PC-3 (cell line): ENCODE measurements around the gene LOX. TPM values are rescaled to one million over a fixed set of nuclear protein-coding genes. Genes with fewer than 3 reads are reported as not detected.

Source experiments
- ATAC-seq: fragments of 200-7000 bp; cut with Tn5 transposase; 2 replicates; pipeline ENCODE4 v1.9.1; 2020; ENCODE audit warnings: mild to moderate bottlenecking, moderate library complexity
- BruUV-seq: library from RNA; stranded (reverse); fragments of 400-500 nt; replicated peaks from 2 replicates; lab custom pipeline; 2021; lab: Mats Ljungman, UMichigan
- CTCF ChIA-PET: fragments of 300-600 bp; sonication (Branson Sonifier 250); formaldehyde crosslinking; loops from one replicate; lab custom pipeline; 2022; ENCODE audit warnings: antibody characterized with exemption; lab: Charles Lee
- POLR2A ChIA-PET: fragments of 300-600 bp; sonication (Branson Sonifier 250); formaldehyde crosslinking; loops from one replicate; lab custom pipeline; 2022; ENCODE audit warnings: antibody characterized with exemption; ENCODE audit not compliant: unreplicated experiment; lab: Charles Lee
- DNase-seq: peaks from one replicate; pipeline ENCODE4 v3.0.0-alpha.2; 2015
- H2AFZ ChIP-seq: fragments of 300-600 bp; sonication (generic); 2 replicates; pipeline ENCODE4 v1.6.0; 2016; ENCODE audit warnings: antibody characterized with exemption, low read length
- H3F3A ChIP-seq: fragments of 300-600 bp; sonication (generic); one replicate; pipeline ENCODE4 v1.6.0; 2017; ENCODE audit warnings: antibody characterized with exemption, low read length, control low read depth, mild to moderate bottlenecking; ENCODE audit not compliant: unreplicated experiment
- H3K27ac ChIP-seq: fragments of 300-600 bp; sonication (generic); 2 replicates; pipeline ENCODE4 v1.5.1; 2016; ENCODE audit warnings: mild to moderate bottlenecking, low read length
- H3K27me3 ChIP-seq: fragments of 300-600 bp; sonication (generic); 2 replicates; pipeline ENCODE4 v1.6.1; 2016; ENCODE audit warnings: low read length, mixed read lengths
- H3K36me3 ChIP-seq: fragments of 300-600 bp; sonication (generic); 2 replicates; pipeline ENCODE4 v1.6.1; 2016; ENCODE audit warnings: low read depth, mixed run types, low read length, mixed read lengths
- H3K4me1 ChIP-seq: fragments of 300-600 bp; sonication (generic); 2 replicates; pipeline ENCODE4 v1.5.1; 2016; ENCODE audit warnings: low read length; ENCODE audit not compliant: insufficient read depth
- H3K4me2 ChIP-seq: fragments of 300-600 bp; sonication (generic); 2 replicates; pipeline ENCODE4 v1.6.0; 2016; ENCODE audit warnings: low read length
- H3K4me3 ChIP-seq: fragments of 300-600 bp; sonication (generic); 2 replicates; pipeline ENCODE4 v1.5.1; 2016; ENCODE audit warnings: mild to moderate bottlenecking, low read length, mixed read lengths
- H3K79me2 ChIP-seq: fragments of 300-600 bp; sonication (generic); 2 replicates; pipeline ENCODE4 v1.6.1; 2017; ENCODE audit warnings: low read length, mixed read lengths
- H3K9ac ChIP-seq: fragments of 300-600 bp; sonication (generic); 2 replicates; pipeline ENCODE4 v1.6.0; 2016; ENCODE audit warnings: mild to moderate bottlenecking, low read length
- H3K9me2 ChIP-seq: fragments of 300-600 bp; sonication (generic); replicated peaks from 2 replicates; pipeline ENCODE4 v1.6.1; 2016; ENCODE audit warnings: mixed run types, low read length, mixed read lengths
- H3K9me3 ChIP-seq: fragments of 300-600 bp; sonication (generic); 2 replicates; pipeline ENCODE4 v1.6.1; 2016; ENCODE audit warnings: low read length, mixed read lengths
- H4K20me1 ChIP-seq: fragments of 300-600 bp; sonication (generic); 2 replicates; pipeline ENCODE4 v1.6.1; 2016; ENCODE audit warnings: low read length, mixed read lengths
- EZH2 ChIP-seq: fragments of 300-600 bp; sonication (generic); IDR thresholded peaks from one replicate; pipeline ENCODE4 v1.6.1; 2017; ENCODE audit warnings: antibody characterized with exemption, mild to moderate bottlenecking, low read length; ENCODE audit not compliant: unreplicated experiment
- EZH2phosphoT487 ChIP-seq: fragments of 300-600 bp; sonication (generic); IDR thresholded peaks from 2 replicates; pipeline ENCODE4 v1.6.1; 2018; ENCODE audit warnings: mild to moderate bottlenecking, antibody characterized with exemption, low read length, borderline replicate concordance
- intact Hi-C: fragments of 100-400 bp; cut with micrococcal nuclease; formaldehyde crosslinking; loops from 2 replicates; pipeline ENCODE4 v1.9.0; 2023
- total RNA-seq: library from RNA; depleted of rRNA; stranded (reverse); fragments of >200 nt; gene quantifications from 2 replicates; pipeline ENCODE4 v1.2.3, GENCODE V29; 2014
- TF ChIP-seq, protein P1 (sequence below): fragments of 300-600 bp; sonication (generic); conservative IDR thresholded peaks from 2 replicates; pipeline ENCODE4 v1.5.1; 2017; ENCODE audit warnings: antibody characterized with exemption, low read depth, mild to moderate bottlenecking, low read length

LOX gene
- total RNA-seq, 1 experiment from 2014 or later: 0.18 TPM

DNA sequence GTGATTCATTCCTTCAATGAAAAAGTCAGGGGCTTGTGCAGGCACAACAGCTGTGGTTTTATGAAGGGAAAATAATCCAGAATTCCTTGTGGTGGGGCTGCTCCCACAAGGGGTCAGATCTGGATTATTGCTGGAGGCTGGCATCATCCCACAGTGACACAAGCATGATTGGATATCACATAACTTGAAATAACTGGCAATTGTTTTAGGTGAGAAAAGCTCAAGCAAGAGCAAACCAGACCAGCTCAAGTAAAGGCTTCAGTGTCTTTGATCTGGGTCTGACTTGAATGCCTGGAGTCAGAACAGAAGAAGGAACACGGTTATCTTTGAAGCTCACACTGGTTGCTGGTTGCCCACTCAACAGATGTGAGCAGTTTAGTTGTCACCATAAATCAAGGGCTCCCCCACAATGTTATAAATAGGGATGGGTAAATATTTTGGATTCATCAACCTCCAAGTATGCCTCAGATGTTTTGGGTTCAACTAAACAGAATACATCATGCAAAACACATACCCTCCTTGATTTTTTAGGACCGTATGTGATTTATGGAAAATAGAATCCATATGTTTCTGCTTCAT is 48.2 kb upstream of the LOX start:
- DNase-seq: no peak
- intact Hi-C loops: no loop called here
- Histone ChIP-seq H3K9ac (no peak overlapping the region), H3K4me2 (no peak overlapping the region), H2AFZ (no peak overlapping the region), H3K27me3 (no peaks in the 10 kb centered on the region), H3K36me3 (no peaks in the 10 kb centered on the region), H4K20me1 (no peaks in the 10 kb centered on the region), H3K79me2 (no peaks in the 10 kb centered on the region), H3K27ac (no peak overlapping the region), H3F3A (no peaks in the 10 kb centered on the region), H3K4me1 (peaks cover 11% of the 10 kb centered on the region), H3K9me3 (no peaks in the 10 kb centered on the region), H3K9me2 (no peaks in the 10 kb centered on the region), H3K4me3 (no peak overlapping the region)
- POLR2A ChIA-PET: no interaction called here
- no peak for ATAC-seq
- CTCF ChIA-PET: no interaction called here
- BruUV-seq: no TSS peak
- TF ChIP-seq, protein P1, sequence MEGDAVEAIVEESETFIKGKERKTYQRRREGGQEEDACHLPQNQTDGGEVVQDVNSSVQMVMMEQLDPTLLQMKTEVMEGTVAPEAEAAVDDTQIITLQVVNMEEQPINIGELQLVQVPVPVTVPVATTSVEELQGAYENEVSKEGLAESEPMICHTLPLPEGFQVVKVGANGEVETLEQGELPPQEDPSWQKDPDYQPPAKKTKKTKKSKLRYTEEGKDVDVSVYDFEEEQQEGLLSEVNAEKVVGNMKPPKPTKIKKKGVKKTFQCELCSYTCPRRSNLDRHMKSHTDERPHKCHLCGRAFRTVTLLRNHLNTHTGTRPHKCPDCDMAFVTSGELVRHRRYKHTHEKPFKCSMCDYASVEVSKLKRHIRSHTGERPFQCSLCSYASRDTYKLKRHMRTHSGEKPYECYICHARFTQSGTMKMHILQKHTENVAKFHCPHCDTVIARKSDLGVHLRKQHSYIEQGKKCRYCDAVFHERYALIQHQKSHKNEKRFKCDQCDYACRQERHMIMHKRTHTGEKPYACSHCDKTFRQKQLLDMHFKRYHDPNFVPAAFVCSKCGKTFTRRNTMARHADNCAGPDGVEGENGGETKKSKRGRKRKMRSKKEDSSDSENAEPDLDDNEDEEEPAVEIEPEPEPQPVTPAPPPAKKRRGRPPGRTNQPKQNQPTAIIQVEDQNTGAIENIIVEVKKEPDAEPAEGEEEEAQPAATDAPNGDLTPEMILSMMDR: no peak
- TF ChIP-seq EZH2: no peak
- no peak for TF ChIP-seq EZH2phosphoT487

DNA sequence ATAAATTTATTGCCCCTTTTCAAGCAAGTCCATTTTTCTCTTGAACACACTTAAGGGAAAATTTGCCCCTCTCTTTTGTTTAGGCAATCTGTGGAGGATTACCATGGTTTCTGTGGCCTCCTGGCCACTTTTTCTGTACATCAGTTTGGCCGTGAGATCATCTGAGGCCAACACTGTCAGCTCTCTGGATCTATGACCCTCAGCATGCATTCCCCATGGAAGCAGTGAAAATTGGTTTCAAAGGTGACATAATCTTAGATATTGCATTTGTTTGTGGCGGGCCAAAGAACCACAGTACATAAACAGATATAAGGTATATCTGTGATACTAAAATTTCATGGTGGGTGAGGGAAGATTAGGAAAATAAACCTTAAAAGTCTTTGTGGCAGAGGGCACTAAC is 46.7 kb upstream of the LOX start:
- H3K36me3 ChIP-seq: no peaks in the 10 kb centered on the region
- no peak overlapping the region for H3K27ac ChIP-seq
- H4K20me1 ChIP-seq: no peaks in the 10 kb centered on the region
- no TSS peak for BruUV-seq
- CTCF ChIA-PET: no interaction called here
- no peak overlapping the region for H3K9ac ChIP-seq
- peaks cover 11% of the 10 kb centered on the region for H3K4me1 ChIP-seq
- no peaks in the 10 kb centered on the region for H3K79me2 ChIP-seq
- POLR2A ChIA-PET: no interaction called here
- intact Hi-C loops: no loop called here
- no peak overlapping the region for H3K4me2 ChIP-seq
- DNase-seq: no peak
- TF ChIP-seq EZH2 (no peak), EZH2phosphoT487 (no peak)
- TF ChIP-seq, protein P1: no peak
- H2AFZ ChIP-seq: no peak overlapping the region
- H3K9me2 ChIP-seq: no peaks in the 10 kb centered on the region
- H3F3A ChIP-seq: no peaks in the 10 kb centered on the region
- no peak overlapping the region for H3K4me3 ChIP-seq
- ATAC-seq: no peak
- no peaks in the 10 kb centered on the region for H3K27me3 ChIP-seq
- no peaks in the 10 kb centered on the region for H3K9me3 ChIP-seq
